IPS-18a (cell line): ENCODE data around the gene SERTM2.

ENCODE experiments used
- H3K27ac ChIP-seq: one replicate; pipeline ENCODE4 v1.5.1; 2013; ENCODE audit warnings: low read length
- H3K27me3 ChIP-seq: one replicate; pipeline ENCODE4 v1.6.1; 2013; ENCODE audit warnings: mild to moderate bottlenecking, low read length; ENCODE audit not compliant: control insufficient read depth, insufficient read depth
- H3K36me3 ChIP-seq: one replicate; pipeline ENCODE4 v1.6.1; 2013; ENCODE audit warnings: low read depth, low read length; ENCODE audit not compliant: control insufficient read depth
- H3K4me1 ChIP-seq: one replicate; pipeline ENCODE4 v1.6.1; 2013; ENCODE audit warnings: low read depth, low read length; ENCODE audit not compliant: control insufficient read depth
- H3K4me3 ChIP-seq: one replicate; pipeline ENCODE4 v1.5.1; 2013; ENCODE audit warnings: low read length
- H3K9ac ChIP-seq: one replicate; pipeline ENCODE4 v1.6.1; 2013; ENCODE audit warnings: mild to moderate bottlenecking, low read length, moderate library complexity
- H3K9me3 ChIP-seq: one replicate; pipeline ENCODE4 v1.6.1; 2013; ENCODE audit warnings: low read depth, low read length; ENCODE audit not compliant: control insufficient read depth

Gene SERTM2

DNA sequence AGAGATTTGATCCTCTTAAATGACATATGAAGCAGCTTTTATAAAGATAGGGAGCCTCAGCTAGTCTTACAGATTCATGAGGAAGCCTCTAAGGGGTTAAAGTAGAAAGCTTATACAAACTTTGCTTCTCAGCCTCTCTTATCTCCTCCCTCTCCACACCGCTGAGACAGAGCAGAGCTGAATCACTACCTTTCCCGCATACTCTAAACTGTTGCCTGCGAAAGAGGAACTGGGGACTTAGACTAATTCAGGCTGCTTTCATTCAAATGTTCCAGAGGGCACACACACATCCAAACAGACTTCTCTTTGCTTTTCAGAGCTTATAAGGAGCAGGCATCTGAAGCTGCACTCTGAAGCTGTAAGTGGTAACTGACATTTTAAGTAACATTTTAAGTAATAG, at the start of gene SERTM2:
Gene SERTM2 (plus strand): TSS at position 169 of the 400 bp plus-strand sequence. CDS start 7,213 bp downstream, outside the sequence.
- H3K36me3 ChIP-seq, result no peaks in the 10 kb centered on the region
- peak within 1 kb of the TSS; percentile 14 for H3K9ac ChIP-seq
- no peaks in the 10 kb centered on the region for H3K27me3 ChIP-seq
- peak within 1 kb of the TSS; percentile 68 for H3K27ac ChIP-seq
- H3K4me1 ChIP-seq, result peaks cover 28% of the 10 kb centered on the region
- no peaks in the 10 kb centered on the region for H3K9me3 ChIP-seq
- H3K4me3 ChIP-seq, result peak within 1 kb of the TSS; percentile 28

DNA sequence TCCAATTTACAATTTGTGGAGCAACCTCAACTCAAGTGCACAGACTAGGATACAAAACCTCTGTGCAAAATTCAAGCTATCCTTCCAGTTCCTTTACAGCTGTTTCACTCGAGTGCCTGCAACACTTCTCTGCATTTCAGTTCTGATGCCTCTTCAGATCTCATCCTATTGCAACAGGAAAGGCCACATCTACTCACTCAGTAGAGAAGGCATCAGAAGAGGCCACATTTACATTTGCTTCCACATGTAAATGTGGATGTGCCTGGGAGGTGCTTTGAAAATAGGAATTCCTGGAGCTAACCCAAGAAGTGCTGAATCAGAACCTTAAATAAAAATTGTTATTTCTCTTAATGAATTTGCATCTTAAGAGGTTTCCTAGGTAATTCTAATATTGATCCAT, 45.8 kb upstream of the SERTM2 start:
- Histone ChIP-seq H3K4me3 (no peak overlapping the region), H3K4me1 (peaks cover 14% of the 10 kb centered on the region), H3K9me3 (no peaks in the 10 kb centered on the region), H3K27me3 (no peaks in the 10 kb centered on the region), H3K36me3 (no peaks in the 10 kb centered on the region), H3K27ac (peak overlapping the region; percentile 24), H3K9ac (no peak overlapping the region)

- H3K27ac ChIP-seq, result no peak overlapping the region
- no peaks in the 10 kb centered on the region for H3K36me3 ChIP-seq
- H3K4me1 ChIP-seq, result peaks cover 14% of the 10 kb centered on the region
- H3K4me3 ChIP-seq, result no peak overlapping the region
- H3K27me3 ChIP-seq, result no peaks in the 10 kb centered on the region
- H3K9ac ChIP-seq, result no peak overlapping the region
- no peaks in the 10 kb centered on the region for H3K9me3 ChIP-seq
Measured at GRCh38 chrX:111467896-111468295, 43.5 kb upstream of the SERTM2 start.

DNA sequence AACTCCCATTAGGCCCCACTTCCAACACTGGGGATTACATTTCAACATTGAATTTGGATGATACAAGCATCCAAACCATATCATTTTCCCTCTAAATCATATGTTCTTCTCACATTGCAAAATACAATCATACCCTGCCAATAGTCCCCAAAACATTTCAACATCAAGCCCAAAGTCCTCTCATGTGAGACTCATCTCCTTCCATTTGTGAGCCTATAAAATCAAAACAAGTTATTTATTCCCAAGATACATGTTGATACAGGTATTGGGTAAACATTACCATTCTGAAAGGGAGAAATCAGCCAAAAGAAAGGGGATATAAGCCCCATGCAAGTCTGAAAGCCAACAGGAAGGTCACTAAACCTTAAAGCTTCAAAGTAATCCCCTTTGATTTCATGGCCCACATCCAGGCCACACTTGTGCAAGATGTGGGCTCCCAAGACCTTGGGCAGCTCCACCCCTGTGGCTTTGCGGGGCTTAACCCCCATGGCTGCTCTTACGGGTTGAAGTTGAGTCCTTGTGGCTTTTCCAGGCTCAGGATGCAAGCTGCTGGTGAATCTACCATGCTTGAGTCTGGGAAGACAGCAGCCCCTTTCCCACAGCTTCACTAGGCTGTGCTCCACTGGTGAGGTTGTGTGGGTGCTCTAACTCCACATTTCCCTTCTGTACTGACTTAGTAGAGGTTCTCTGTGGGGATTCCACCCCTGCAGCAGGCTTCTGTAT, 40.6 kb upstream of the SERTM2 start:
- H3K9ac ChIP-seq, result no peak overlapping the region
- no peaks in the 10 kb centered on the region for H3K36me3 ChIP-seq
- peaks cover 7% of the 10 kb centered on the region for H3K4me1 ChIP-seq
- H3K27ac ChIP-seq, result no peak overlapping the region
- no peak overlapping the region for H3K4me3 ChIP-seq
- H3K9me3 ChIP-seq, result no peaks in the 10 kb centered on the region
- no peaks in the 10 kb centered on the region for H3K27me3 ChIP-seq

DNA sequence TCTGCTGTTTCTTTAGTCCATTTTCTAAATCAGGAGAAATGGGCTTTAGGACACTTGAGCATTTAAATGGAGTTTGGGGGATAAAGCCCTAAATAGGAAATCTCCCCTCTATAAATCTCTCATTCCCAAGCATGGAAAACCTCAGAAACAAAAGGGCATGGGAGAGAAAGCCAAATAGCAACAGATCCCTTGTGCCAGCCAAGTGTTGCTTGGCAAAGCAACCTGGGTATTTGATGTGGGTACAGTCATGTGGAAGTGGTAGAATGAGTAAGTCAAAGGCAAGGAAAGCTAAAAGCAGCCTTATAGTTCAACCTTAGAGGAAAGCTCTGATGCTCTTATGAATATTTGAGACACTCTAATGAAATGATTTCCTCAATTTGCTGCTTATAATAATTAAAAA, 29.5 kb upstream of the SERTM2 start:
- Histone ChIP-seq H3K4me1 (no peaks in the 10 kb centered on the region), H3K9me3 (no peaks in the 10 kb centered on the region), H3K27ac (no peak overlapping the region), H3K9ac (no peak overlapping the region), H3K4me3 (no peak overlapping the region), H3K27me3 (no peaks in the 10 kb centered on the region), H3K36me3 (no peaks in the 10 kb centered on the region)

- Histone ChIP-seq H3K27me3 (no peaks in the 10 kb centered on the region), H3K4me3 (no peak overlapping the region), H3K9me3 (no peaks in the 10 kb centered on the region), H3K36me3 (no peaks in the 10 kb centered on the region), H3K4me1 (no peaks in the 10 kb centered on the region), H3K27ac (no peak overlapping the region), H3K9ac (no peak overlapping the region)
Measured at GRCh38 chrX:111483135-111483534, 28.3 kb upstream of the SERTM2 start.

DNA sequence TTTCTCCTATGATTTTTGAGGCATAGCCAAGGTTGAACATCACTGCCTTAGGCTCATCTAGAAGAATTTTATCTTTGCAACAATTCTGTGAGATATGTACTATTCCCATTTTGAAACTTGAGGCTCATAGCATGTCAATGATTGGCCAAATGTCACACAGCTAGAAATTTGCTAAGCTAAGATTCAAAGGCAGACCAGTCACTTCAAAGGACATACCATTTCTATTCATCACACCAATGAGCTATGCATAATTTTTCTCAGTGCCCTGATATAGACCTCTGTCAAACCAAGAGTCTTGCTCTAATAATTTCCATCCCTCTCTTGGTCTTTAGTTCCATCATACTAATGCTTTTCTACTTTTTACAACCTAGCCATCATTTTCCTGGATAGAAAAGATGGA, 27.6 kb upstream of the SERTM2 start:
- H3K9ac ChIP-seq, result no peak overlapping the region
- H3K27me3 ChIP-seq, result no peaks in the 10 kb centered on the region
- no peaks in the 10 kb centered on the region for H3K36me3 ChIP-seq

DNA sequence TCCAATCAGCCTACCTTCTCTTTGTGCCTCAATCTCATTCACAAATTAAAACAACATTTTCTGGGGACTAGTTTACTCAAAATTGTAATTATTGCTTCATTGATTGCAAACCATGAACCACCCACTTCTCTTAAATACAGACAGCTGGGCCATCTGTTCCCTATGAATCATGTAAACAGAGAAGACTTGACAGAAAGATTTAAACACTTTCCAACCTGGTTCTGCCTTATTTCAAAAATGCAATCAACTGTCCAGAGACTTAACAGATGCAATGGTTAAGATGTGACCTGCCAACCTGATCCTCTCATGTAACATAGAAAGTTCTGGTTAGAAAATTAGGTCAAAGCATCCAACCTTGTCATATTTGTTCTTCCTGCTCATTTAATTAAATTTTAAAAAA, 20.8 kb upstream of the SERTM2 start:
- Histone ChIP-seq H3K4me1 (no peaks in the 10 kb centered on the region), H3K9me3 (no peaks in the 10 kb centered on the region), H3K27me3 (no peaks in the 10 kb centered on the region), H3K36me3 (no peaks in the 10 kb centered on the region), H3K27ac (no peak overlapping the region), H3K9ac (no peak overlapping the region), H3K4me3 (no peak overlapping the region)

More for the DNA sequence above, 27.6 kb upstream of the SERTM2 start:
- no peaks in the 10 kb centered on the region for H3K4me1 ChIP-seq
- H3K4me3 ChIP-seq, result no peak overlapping the region
- H3K9me3 ChIP-seq, result no peaks in the 10 kb centered on the region
- H3K27ac ChIP-seq, result no peak overlapping the region

DNA sequence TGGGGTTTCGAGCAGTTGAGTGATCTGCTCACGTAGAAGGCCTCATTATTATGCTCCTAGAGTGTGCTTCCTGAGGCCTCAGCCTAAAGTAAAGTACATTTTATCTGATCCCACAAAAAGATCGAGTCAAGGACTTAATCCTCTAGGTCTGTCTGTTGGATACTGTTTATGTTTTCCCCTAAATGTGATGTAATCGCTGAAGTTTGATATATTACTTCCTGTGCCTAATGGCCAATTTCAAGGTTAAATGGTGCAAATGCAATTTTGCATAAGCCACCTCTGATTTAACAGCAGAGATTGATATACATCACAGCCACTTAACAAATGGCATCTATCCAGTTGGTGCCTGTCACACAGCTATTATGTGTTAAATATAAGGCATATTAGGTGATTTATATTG, 19.4 kb upstream of the SERTM2 start:
- H3K9ac ChIP-seq, result no peak overlapping the region
- no peaks in the 10 kb centered on the region for H3K36me3 ChIP-seq
- H3K27me3 ChIP-seq, result no peaks in the 10 kb centered on the region

DNA sequence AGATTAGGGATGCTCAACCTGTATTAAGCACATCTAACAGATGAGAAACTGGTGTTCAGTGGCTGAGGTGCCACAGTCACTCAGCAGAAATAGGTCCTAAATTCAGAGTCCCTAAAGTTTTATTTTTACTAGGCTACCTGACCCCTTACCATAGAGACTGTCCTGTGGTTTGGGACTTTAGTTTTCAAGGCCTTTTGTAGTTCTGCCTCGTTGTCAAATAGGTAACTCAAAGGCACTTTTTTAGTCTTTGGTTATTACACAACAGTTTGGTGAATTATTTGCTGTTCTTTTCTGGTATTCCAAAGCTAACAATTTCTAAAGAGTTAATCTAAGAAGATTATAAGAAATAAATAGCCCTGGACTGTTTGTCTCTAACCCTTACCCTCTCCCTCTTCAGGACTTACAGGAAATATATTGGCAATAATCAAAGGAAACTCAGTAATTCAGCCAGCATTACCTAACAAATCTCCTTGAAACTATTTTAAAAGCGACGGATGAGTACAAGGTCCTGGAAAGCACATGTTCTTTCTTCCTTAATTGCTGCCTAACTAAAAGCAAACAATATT, 12.8 kb upstream of the SERTM2 start:
- Histone ChIP-seq H3K4me1 (no peaks in the 10 kb centered on the region), H3K27me3 (no peaks in the 10 kb centered on the region), H3K9ac (no peak overlapping the region), H3K27ac (no peak overlapping the region), H3K36me3 (no peaks in the 10 kb centered on the region), H3K4me3 (no peak overlapping the region), H3K9me3 (no peaks in the 10 kb centered on the region)

More for the DNA sequence above, 19.4 kb upstream of the SERTM2 start:
- H3K27ac ChIP-seq, result no peak overlapping the region
- H3K4me1 ChIP-seq, result no peaks in the 10 kb centered on the region
- H3K4me3 ChIP-seq, result no peak overlapping the region
- H3K9me3 ChIP-seq, result no peaks in the 10 kb centered on the region

DNA sequence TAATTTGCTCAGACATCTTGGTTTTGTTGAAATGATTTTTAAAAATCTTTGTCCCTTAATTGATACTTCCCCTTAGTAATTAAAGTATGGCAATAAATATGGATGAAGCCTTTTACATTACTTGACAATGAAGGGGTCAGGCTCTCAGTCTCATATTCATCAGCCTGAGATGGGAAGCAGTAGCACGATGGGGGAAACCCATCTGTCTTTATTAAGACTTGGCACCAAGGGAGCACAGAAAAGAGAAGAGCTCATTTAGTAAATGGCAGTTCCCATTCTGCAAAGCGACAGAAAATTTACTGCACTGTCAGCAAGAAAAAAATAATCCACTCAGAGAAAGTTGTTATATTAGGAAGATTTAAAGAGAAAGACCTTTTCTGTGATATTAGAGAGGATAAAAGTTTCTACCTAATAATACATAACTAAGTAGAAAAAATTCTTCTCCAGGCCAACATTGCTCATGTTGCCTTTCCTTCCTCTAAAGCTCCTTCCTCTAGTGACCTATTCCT, 7.9 kb upstream of the SERTM2 start:
- Histone ChIP-seq H3K9ac (no peak overlapping the region), H3K27me3 (no peaks in the 10 kb centered on the region), H3K36me3 (no peaks in the 10 kb centered on the region), H3K4me3 (no peak overlapping the region), H3K9me3 (no peaks in the 10 kb centered on the region), H3K27ac (no peak overlapping the region), H3K4me1 (no peaks in the 10 kb centered on the region)

- no peak overlapping the region for H3K27ac ChIP-seq
- H3K4me3 ChIP-seq, result no peak overlapping the region
- H3K9ac ChIP-seq, result no peak overlapping the region
- no peaks in the 10 kb centered on the region for H3K9me3 ChIP-seq
- no peaks in the 10 kb centered on the region for H3K36me3 ChIP-seq
- no peaks in the 10 kb centered on the region for H3K4me1 ChIP-seq
- no peaks in the 10 kb centered on the region for H3K27me3 ChIP-seq
Measured at GRCh38 chrX:111504941-111505340, 6.5 kb upstream of the SERTM2 start.
